GM12878 (cell line): ENCODE results near the gene FHOD3.

ENCODE experiments used
- POLR2A ChIP-seq: IDR thresholded peaks from 2 replicates; pipeline ENCODE4 v1.6.1; 2011; ENCODE audit warnings: low read depth, mild to moderate bottlenecking, low read length
- SIN3A ChIP-seq: IDR thresholded peaks from 2 replicates; pipeline ENCODE4 v1.6.1; 2012; ENCODE audit warnings: low read depth, low read length, improper control_type of control experiment
- YY1 ChIP-seq: IDR thresholded peaks from 2 replicates; pipeline ENCODE4 v1.6.1; 2011; ENCODE audit warnings: low read depth, mild to moderate bottlenecking, low read length
- TF ChIP-seq, protein P1 (sequence below), 3 experiments: IDR thresholded peaks in 2 of 3; conservative IDR thresholded peaks in 1 of 3; 2 replicates each; pipeline ENCODE4 v1.5.1; 2011; ENCODE audit warnings: low read depth in 3 of 3, low read length in 3 of 3, mild to moderate bottlenecking in 3 of 3, control low read depth in 2 of 3, moderate library complexity in 2 of 3, inconsistent platforms in 1 of 3, mixed read lengths in 1 of 3; ENCODE audit not compliant: control insufficient read depth in 2 of 3, insufficient read depth in 1 of 3; ENCODE audit errors: extremely low read depth in 1 of 3
- TF ChIP-seq, protein P2 (sequence below): fragments of 450-650 bp; IDR thresholded peaks from 2 replicates; pipeline ENCODE4 v1.6.1; 2016; ENCODE audit warnings: mild to moderate bottlenecking, moderate library complexity, borderline replicate concordance

DNA sequence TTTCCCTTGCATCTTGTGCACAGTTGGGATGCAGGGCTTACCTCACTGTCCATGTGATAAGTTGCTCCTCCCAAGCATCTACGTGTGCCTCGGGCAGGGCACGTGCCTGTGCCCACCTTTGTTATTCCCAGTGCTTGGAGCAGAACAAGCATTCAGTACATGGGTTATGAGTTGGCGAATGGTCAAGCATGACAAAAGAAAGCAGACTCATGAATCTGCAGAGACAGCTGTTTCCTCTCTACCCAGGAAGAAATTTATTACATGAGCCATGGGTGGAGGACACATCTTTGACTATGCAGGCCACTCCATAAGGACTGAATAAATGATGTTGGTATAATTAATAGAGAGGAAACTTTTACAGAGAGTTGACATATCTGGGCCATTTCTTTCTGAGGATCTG, 403.4 kb downstream of the FHOD3 start:
- TF ChIP-seq, protein P1, sequence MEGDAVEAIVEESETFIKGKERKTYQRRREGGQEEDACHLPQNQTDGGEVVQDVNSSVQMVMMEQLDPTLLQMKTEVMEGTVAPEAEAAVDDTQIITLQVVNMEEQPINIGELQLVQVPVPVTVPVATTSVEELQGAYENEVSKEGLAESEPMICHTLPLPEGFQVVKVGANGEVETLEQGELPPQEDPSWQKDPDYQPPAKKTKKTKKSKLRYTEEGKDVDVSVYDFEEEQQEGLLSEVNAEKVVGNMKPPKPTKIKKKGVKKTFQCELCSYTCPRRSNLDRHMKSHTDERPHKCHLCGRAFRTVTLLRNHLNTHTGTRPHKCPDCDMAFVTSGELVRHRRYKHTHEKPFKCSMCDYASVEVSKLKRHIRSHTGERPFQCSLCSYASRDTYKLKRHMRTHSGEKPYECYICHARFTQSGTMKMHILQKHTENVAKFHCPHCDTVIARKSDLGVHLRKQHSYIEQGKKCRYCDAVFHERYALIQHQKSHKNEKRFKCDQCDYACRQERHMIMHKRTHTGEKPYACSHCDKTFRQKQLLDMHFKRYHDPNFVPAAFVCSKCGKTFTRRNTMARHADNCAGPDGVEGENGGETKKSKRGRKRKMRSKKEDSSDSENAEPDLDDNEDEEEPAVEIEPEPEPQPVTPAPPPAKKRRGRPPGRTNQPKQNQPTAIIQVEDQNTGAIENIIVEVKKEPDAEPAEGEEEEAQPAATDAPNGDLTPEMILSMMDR (IDR thresholded peaks at IDR 0.05 in 2 of 3, conservative IDR thresholded peaks at IDR 0.05 in 1 of 3; ENCODE audit: control insufficient read depth in 2 of 3, extremely low read depth in 1 of 3, insufficient read depth in 1 of 3, low read depth in 3 of 3, low read length in 3 of 3) = no peak
- no peak for TF ChIP-seq YY1
- TF ChIP-seq, protein P2, sequence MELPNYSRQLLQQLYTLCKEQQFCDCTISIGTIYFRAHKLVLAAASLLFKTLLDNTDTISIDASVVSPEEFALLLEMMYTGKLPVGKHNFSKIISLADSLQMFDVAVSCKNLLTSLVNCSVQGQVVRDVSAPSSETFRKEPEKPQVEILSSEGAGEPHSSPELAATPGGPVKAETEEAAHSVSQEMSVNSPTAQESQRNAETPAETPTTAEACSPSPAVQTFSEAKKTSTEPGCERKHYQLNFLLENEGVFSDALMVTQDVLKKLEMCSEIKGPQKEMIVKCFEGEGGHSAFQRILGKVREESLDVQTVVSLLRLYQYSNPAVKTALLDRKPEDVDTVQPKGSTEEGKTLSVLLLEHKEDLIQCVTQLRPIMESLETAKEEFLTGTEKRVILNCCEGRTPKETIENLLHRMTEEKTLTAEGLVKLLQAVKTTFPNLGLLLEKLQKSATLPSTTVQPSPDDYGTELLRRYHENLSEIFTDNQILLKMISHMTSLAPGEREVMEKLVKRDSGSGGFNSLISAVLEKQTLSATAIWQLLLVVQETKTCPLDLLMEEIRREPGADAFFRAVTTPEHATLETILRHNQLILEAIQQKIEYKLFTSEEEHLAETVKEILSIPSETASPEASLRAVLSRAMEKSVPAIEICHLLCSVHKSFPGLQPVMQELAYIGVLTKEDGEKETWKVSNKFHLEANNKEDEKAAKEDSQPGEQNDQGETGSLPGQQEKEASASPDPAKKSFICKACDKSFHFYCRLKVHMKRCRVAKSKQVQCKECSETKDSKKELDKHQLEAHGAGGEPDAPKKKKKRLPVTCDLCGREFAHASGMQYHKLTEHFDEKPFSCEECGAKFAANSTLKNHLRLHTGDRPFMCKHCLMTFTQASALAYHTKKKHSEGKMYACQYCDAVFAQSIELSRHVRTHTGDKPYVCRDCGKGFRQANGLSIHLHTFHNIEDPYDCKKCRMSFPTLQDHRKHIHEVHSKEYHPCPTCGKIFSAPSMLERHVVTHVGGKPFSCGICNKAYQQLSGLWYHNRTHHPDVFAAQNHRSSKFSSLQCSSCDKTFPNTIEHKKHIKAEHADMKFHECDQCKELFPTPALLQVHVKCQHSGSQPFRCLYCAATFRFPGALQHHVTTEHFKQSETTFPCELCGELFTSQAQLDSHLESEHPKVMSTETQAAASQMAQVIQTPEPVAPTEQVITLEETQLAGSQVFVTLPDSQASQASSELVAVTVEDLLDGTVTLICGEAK = no peak
- no peak for TF ChIP-seq POLR2A
- no peak for TF ChIP-seq SIN3A
